Activated CD8-positive, alpha-beta memory T cell treated with anti-CD3 and anti-CD28 coated beads, Interleukin-2, amount 50 U/mL, for 24 hours (primary cell): ENCODE results near the gene DYNLRB1.

Source experiments
- DNase-seq: peaks from one replicate; pipeline ENCODE4 v3.0.0-alpha.2; 2020; ENCODE audit errors: extremely low read depth

Gene DYNLRB1

GRCh38 chr20:34534391-34535165 is 18.4 kb downstream of the DYNLRB1 start:
- DNase-seq: no peak

- DNase-seq: no peak
Measured at GRCh38 chr20:34535301-34535840, 19.1 kb downstream of the DYNLRB1 start.

GRCh38 chr20:34535857-34536256 is 19.6 kb downstream of the DYNLRB1 start:
- DNase-seq: no peak

- DNase-seq: no peak
Measured at GRCh38 chr20:34536798-34537394, 20.7 kb downstream of the DYNLRB1 start.

GRCh38 chr20:34537651-34538050 is 21.4 kb downstream of the DYNLRB1 start:
- no peak for DNase-seq

- no peak for DNase-seq
Measured at GRCh38 chr20:34538671-34539123, 22.5 kb downstream of the DYNLRB1 start.

GRCh38 chr20:34539756-34540155 is 23.5 kb downstream of the DYNLRB1 start:
- DNase-seq: no peak

- no peak for DNase-seq
Measured at GRCh38 chr20:34540596-34541263, 24.5 kb downstream of the DYNLRB1 start.

- no peak for DNase-seq
Measured at GRCh38 chr20:34541264-34541901, 25.2 kb downstream of the DYNLRB1 start.

GRCh38 chr20:34541917-34542316 is 25.7 kb downstream of the DYNLRB1 start:
- DNase-seq: no peak

- DNase-seq: no peak
Measured at GRCh38 chr20:34542439-34542838, 26.2 kb downstream of the DYNLRB1 start.

GRCh38 chr20:34543463-34544056 is 27.3 kb downstream of the DYNLRB1 start:
- DNase-seq: no peak

- no peak for DNase-seq
Measured at GRCh38 chr20:34544109-34544796, 28.0 kb downstream of the DYNLRB1 start.

- DNase-seq: no peak
Measured at GRCh38 chr20:34546751-34547181, 30.5 kb downstream of the DYNLRB1 start.

- no peak for DNase-seq
Measured at GRCh38 chr20:34547844-34548613, 31.8 kb downstream of the DYNLRB1 start.

- no peak for DNase-seq
Measured at GRCh38 chr20:34549291-34549928, 33.2 kb downstream of the DYNLRB1 start.

GRCh38 chr20:34549929-34550305 is 33.7 kb downstream of the DYNLRB1 start:
- no peak for DNase-seq

- no peak for DNase-seq
Measured at GRCh38 chr20:34552569-34552968, 36.3 kb downstream of the DYNLRB1 start.

- DNase-seq: no peak
Measured at GRCh38 chr20:34553366-34553867, 37.2 kb downstream of the DYNLRB1 start.

GRCh38 chr20:34557936-34558319 is 41.7 kb downstream of the DYNLRB1 start:
- DNase-seq: no peak
